Hair follicular keratinocyte (primary cell): ENCODE results near the gene TMEM69. TPM values are rescaled to one million over a fixed set of nuclear protein-coding genes. Genes with fewer than 3 reads are reported as not detected.

ENCODE experiments used
- total RNA-seq: library from RNA; depleted of rRNA; stranded (reverse); fragments of >200 nt; gene quantifications from 2 replicates; pipeline ENCODE4 v1.2.3, GENCODE V29; 2015

The TMEM69 gene, protein sequence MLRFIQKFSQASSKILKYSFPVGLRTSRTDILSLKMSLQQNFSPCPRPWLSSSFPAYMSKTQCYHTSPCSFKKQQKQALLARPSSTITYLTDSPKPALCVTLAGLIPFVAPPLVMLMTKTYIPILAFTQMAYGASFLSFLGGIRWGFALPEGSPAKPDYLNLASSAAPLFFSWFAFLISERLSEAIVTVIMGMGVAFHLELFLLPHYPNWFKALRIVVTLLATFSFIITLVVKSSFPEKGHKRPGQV
- 50.8 and 55.7 TPM in 2 replicates for total RNA-seq

DNA sequence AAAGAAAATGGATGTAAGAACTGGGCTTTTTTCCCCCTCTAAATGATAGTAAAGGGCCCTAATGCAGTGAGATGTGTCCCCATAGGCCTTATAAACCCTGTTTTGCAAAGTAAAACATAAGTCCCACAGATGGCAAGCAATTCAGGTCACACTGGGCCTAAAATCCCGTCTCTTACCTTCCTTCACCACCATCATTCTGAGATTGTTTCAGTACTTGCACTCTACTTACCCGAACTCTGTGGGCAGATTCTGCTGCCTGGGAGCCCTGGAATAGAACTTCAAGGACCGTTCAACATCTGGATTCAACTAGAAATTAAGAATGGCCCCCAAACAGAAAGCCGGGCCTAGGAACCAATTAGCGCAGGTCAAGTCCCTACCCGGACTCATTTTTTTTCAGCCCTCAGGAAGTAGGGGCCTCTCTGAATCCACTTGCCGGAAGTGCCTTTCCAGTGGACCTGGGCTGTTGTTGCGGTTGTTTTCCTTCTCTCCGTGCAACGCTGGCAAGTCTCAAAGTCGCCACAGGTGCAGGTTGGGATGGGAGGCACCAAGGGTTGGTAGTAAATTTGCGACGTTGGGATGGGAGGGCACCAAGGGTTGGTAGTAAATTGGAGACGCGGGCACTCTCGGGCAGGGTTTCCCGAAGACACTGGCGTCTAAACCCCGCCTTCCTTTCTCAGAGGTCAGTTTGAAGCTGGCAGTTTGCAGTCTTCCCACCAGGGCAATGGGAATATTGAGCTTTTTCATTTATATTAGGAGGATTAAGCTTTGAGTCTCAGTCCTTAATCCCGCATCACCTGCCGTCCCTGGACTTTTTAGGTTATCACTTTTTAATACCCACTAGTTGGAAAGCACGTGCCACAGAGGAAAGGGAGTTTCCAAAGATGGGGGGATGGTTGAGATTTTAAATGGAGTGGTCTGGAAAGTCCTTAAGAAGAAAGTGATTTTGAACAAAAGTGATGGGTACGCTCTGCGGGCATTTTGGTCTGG is at the start of gene TMEM69:
TSS of gene TMEM69 (plus strand) at position 428 of the 987 bp plus-strand sequence. CDS start 2,888 bp downstream, outside the sequence.

DNA sequence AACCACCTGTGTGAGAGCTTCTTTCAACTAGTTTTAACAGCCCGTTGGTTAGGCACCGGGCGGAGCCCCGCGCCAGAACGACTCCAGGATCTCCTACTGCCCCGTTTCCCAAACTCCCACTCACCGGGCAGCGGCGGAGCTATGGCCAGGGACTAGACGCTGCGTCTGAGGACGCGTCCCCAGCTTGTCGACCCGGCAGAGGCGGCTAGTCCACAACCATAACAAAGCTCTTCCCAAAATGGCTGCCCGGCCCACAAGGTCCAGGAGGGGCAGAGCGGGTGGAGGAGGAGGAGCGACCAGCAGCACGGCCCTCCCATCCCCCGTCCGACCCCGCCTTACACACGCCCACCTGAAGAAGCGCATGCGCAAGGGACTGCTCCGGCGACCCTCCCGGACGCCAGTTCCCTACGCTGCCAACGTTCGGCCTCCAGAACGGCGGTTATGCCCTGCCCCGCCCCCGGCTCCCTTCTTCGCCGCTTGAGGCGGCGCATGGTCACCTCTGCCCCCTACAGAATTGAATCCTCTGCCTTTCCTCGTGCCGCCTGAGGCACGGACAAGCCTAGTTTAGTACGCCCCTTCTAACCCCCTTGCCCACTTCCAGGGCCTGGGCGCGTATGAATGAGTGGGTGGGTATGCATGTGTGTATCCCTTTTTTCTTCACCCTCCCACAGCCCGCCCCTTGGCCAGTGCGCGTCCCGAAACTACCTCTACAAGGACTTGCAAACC is 1.5 kb upstream of the TMEM69 start, which contains the start of gene GPBP1L1:
TSS of gene GPBP1L1 (minus strand) at position 246 of the 726 bp plus-strand sequence. CDS start 27,446 bp downstream, outside the sequence.

Other genes starting within 250 kb of the TMEM69 start
- gene TESK2, start 197.0 kb upstream of the TMEM69 start, total RNA-seq: 2.6 and 5.1 TPM in 2 replicates
- 2.1 and 3.0 TPM in 2 replicates for gene CCDC163, start 188.1 kb upstream of the TMEM69 start, total RNA-seq
- gene MMACHC, start 187.9 kb upstream of the TMEM69 start, total RNA-seq: 3.3 and 7.0 TPM in 2 replicates
- gene PRDX1, start 166.3 kb upstream of the TMEM69 start, total RNA-seq: 529 and 770 TPM in 2 replicates
- gene AKR1A1, start 137.4 kb upstream of the TMEM69 start, total RNA-seq: 95.7 and 112 TPM in 2 replicates
- gene NASP, start 104.1 kb upstream of the TMEM69 start, total RNA-seq: 27.3 and 113 TPM in 2 replicates
- 0.23 and 0.78 TPM in 2 replicates for gene CCDC17, start 64.1 kb upstream of the TMEM69 start, total RNA-seq
- gene GPBP1L1, start 1.6 kb upstream of the TMEM69 start, total RNA-seq: 83.2 and 101 TPM in 2 replicates
- 4.2 and 5.5 TPM in 2 replicates for gene IPP, start 62.5 kb downstream of the TMEM69 start, total RNA-seq
- 13.2 and 14.2 TPM in 2 replicates for gene MAST2, start 115.4 kb downstream of the TMEM69 start, total RNA-seq